Mesenchymal stem cell (in vitro differentiated cells and primary cell): ENCODE measurements around the gene CD151.
A peak's percentile ranks its signal among the peaks of the same experiment; 100 is the strongest.

Experiments used
- DNase-seq: peaks from one replicate; pipeline ENCODE4 v3.0.0-alpha.2; 2013
- H2AFZ ChIP-seq: one replicate; pipeline ENCODE4 v1.6.1; 2013; ENCODE audit warnings: low read depth, mild to moderate bottlenecking, control low read depth, inconsistent platforms, low read length, moderate library complexity
- H2AK5ac ChIP-seq: 2 replicates; pipeline ENCODE4 v1.6.1; 2013; ENCODE audit warnings: low read length, moderate library complexity, mild to moderate bottlenecking, inconsistent platforms; ENCODE audit not compliant: severe bottlenecking
- H2BK120ac ChIP-seq: one replicate; pipeline ENCODE4 v1.6.1; 2013; ENCODE audit warnings: low read depth, mild to moderate bottlenecking, inconsistent platforms, low read length, moderate library complexity
- H2BK12ac ChIP-seq, 2 experiments: one replicate each; pipeline ENCODE4 v1.6.1; 2013; ENCODE audit warnings: inconsistent platforms in 2 of 2, low read length in 2 of 2, mild to moderate bottlenecking in 2 of 2, moderate library complexity in 2 of 2, control low read depth in 1 of 2
- H2BK15ac ChIP-seq: one replicate; pipeline ENCODE4 v1.6.1; 2013; ENCODE audit warnings: mild to moderate bottlenecking, low read depth, inconsistent platforms; ENCODE audit not compliant: poor library complexity, severe bottlenecking
- H2BK5ac ChIP-seq: 2 replicates; pipeline ENCODE4 v1.6.1; 2013; ENCODE audit warnings: low read depth, mild to moderate bottlenecking, low read length, control low read depth, inconsistent platforms; ENCODE audit not compliant: poor library complexity, severe bottlenecking
- H3K14ac ChIP-seq, 2 experiments: one replicate each; pipeline ENCODE4 v1.6.1; 2013; ENCODE audit warnings: inconsistent platforms in 2 of 2, low read length in 2 of 2, control low read depth in 1 of 2, mild to moderate bottlenecking in 1 of 2, moderate library complexity in 1 of 2
- H3K18ac ChIP-seq, 2 experiments: one replicate each; pipeline ENCODE4 v1.6.1; 2013; ENCODE audit warnings: inconsistent platforms in 2 of 2, low read length in 2 of 2, control low read depth in 1 of 2, low read depth in 1 of 2, mild to moderate bottlenecking in 1 of 2
- H3K23ac ChIP-seq, 2 experiments: one replicate each; pipeline ENCODE4 v1.6.1; 2013; ENCODE audit warnings: inconsistent platforms in 2 of 2, low read length in 2 of 2, mild to moderate bottlenecking in 2 of 2, moderate library complexity in 2 of 2, control low read depth in 1 of 2
- H3K27ac ChIP-seq: 2 replicates; pipeline ENCODE4 v1.5.1; 2013; ENCODE audit warnings: mild to moderate bottlenecking, moderate library complexity, low read length, control low read depth, inconsistent platforms; ENCODE audit not compliant: poor library complexity, severe bottlenecking
- H3K27me3 ChIP-seq, 2 experiments: 2 replicates each; pipeline versions ENCODE4 v1.6.1 to v1.7.0; 2013; ENCODE audit warnings: low read length in 2 of 2, mild to moderate bottlenecking in 2 of 2, moderate library complexity in 2 of 2, control low read depth in 1 of 2, inconsistent platforms in 1 of 2; ENCODE audit not compliant: control insufficient read depth in 1 of 2, insufficient read depth in 1 of 2
- H3K36me3 ChIP-seq, 2 experiments: 2 replicates each; pipeline versions ENCODE4 v1.6.1 to v1.7.0; 2013; ENCODE audit warnings: low read length in 2 of 2, control low read depth in 1 of 2, inconsistent platforms in 1 of 2, low read depth in 1 of 2, mild to moderate bottlenecking in 1 of 2; ENCODE audit not compliant: insufficient read depth in 2 of 2, control insufficient read depth in 1 of 2
- H3K4ac ChIP-seq, 2 experiments: one replicate each; pipeline ENCODE4 v1.6.1; 2013; ENCODE audit warnings: inconsistent platforms in 2 of 2, low read length in 2 of 2, mild to moderate bottlenecking in 2 of 2, moderate library complexity in 2 of 2, control low read depth in 1 of 2, low read depth in 1 of 2
- H3K4me1 ChIP-seq: 2 replicates; pipeline ENCODE4 v1.6.1; 2013; ENCODE audit warnings: low read depth, low read length, control low read depth; ENCODE audit not compliant: control insufficient read depth, insufficient read depth
- H3K4me2 ChIP-seq: 2 replicates; pipeline ENCODE4 v1.6.1; 2013; ENCODE audit warnings: low read length, mild to moderate bottlenecking, inconsistent platforms; ENCODE audit not compliant: poor library complexity, severe bottlenecking
- H3K4me3 ChIP-seq, 2 experiments: 2 replicates each; pipeline versions ENCODE4 v1.5.1 to v1.7.0; 2013; ENCODE audit warnings: low read length in 2 of 2, mild to moderate bottlenecking in 2 of 2, control low read depth in 1 of 2, low read depth in 1 of 2; ENCODE audit not compliant: insufficient read depth in 1 of 2
- H3K79me1 ChIP-seq: replicated peaks from 2 replicates; pipeline ENCODE4 v1.6.1; 2013; ENCODE audit warnings: mild to moderate bottlenecking, control low read depth, low read length, inconsistent platforms; ENCODE audit not compliant: poor library complexity, severe bottlenecking
- H3K9ac ChIP-seq: 2 replicates; pipeline ENCODE4 v1.7.0; 2013; ENCODE audit warnings: mild to moderate bottlenecking, low read length, moderate library complexity
- H3K9me3 ChIP-seq: 2 replicates; pipeline ENCODE4 v1.7.0; 2013; ENCODE audit warnings: mild to moderate bottlenecking, low read length; ENCODE audit not compliant: control insufficient read depth
- H4K8ac ChIP-seq: one replicate; pipeline ENCODE4 v1.6.1; 2013; ENCODE audit warnings: inconsistent platforms, mild to moderate bottlenecking, low read length, moderate library complexity
- H4K91ac ChIP-seq: one replicate; pipeline ENCODE4 v1.6.1; 2013; ENCODE audit warnings: mild to moderate bottlenecking, low read length, inconsistent platforms
- WGBS: methylation state at CpG from one replicate; pipeline ENCODE4 v1.1.7; 2013; ENCODE audit warnings: mixed read lengths; 5-methylcytosine and 5-hydroxymethylcytosine counted together

Gene CD151

DNA sequence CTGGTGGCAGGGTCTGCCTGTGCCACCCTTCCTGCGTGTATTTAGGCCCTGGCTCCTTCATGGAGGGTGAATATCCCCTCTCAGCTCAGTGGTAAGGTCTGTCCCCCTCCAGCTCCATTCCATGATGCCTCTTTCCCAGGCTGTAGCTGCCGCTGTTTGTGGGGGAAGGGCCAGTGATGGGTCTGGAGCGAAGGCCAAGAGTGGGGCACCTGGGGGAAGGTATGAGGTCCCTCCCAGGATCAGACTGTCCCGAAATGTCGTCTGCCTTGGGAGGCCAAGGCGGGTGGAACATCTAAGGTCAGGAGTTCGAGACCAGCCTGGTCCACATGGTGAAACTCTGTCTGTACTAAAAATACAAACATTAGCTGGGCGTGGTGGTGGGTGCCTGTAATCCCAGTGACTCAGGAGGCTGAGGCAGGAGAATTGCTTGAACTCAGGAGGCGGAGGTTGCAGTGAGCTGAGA, 1.1 kb downstream of the CD151 start:
- WGBS: 37% methylated on average over 8 of the region's 9 CpGs

DNA sequence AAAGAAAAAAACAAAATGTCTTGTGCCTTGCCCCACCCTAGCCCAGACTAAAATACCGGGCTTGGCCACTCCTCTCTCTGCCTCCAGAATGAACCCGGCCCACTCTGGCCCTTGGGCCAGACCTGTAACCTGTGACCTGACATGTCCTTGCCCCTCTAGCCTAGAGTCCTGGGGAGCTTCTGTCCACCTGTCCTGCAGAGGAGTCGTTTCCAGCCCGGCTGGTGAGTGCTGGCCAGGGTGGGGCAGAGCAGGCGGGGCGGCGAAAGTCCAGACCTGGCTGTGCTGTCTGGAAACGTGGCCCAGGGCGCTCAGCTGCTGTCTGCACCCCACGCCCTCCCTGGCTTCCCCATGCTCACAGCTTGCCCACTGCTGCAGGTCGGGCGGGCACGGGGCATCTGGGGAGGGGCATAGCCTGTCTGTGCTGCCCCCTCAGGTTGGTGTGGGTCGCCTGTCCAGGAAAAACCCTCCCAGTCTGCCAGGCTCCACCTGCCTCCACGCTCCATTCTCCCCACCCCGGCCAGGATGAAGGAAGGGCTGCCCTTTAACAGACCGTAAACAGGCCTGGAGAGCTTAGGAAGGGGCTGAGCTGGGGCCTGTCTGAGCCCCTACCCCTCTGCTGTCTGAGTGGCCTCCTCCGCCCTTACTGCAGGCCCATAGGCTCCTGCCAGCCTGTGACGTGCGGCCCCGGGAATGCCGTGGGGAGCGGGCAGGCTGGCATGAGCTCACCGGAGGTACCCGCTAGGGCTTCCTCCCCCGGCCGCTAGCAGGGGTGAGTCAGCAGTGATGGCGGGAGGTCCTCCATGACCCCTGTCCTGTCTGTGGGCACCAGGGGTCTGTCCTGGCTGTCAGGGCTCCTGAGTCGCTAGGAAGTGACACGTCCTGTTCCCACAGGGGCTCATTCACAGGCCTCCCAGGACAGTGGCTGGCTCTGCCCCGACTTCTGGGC, 1.9 kb downstream of the CD151 start:
- Histone ChIP-seq H3K4ac (peak overlapping the region; percentile 34 to 57), H4K91ac (peak overlapping the region; percentile 80), H3K27me3 (no peaks in the 10 kb centered on the region), H2BK12ac (peak overlapping the region in 1 of 2 experiments; percentile 75), H3K27ac (peak overlapping the region; percentile 98), H3K23ac (peak overlapping the region in 1 of 2 experiments; percentile 16), H3K18ac (peak overlapping the region; percentile 67 to 81), H3K9me3 (no peaks in the 10 kb centered on the region), H3K36me3 (peaks cover 35 to 39% of the 10 kb centered on the region in 2 experiments), H3K79me1 (no peaks in the 10 kb centered on the region), H2AK5ac (peak overlapping the region; percentile 85), H3K4me2 (peak overlapping the region; percentile 85), H2BK5ac (peak overlapping the region; percentile 89), H3K4me1 (peaks cover 75% of the 10 kb centered on the region), H3K14ac (peak overlapping the region in 1 of 2 experiments; percentile 61), H3K9ac (peak overlapping the region; percentile 93), H2BK120ac (peak overlapping the region; percentile 39), H2AFZ (no peak overlapping the region), H2BK15ac (peak overlapping the region; percentile 75), H3K4me3 (peak overlapping the region; percentile 46 to 82), H4K8ac (peak overlapping the region; percentile 71)
- WGBS: 46% methylated on average over 31 of the region's 31 CpGs
- peak; percentile 78 for DNase-seq

More for the DNA sequence above, 1.1 kb downstream of the CD151 start:
- Histone ChIP-seq H3K9ac (peak overlapping the region; percentile 93), H4K91ac (no peak overlapping the region), H2BK120ac (no peak overlapping the region), H3K4me2 (peak overlapping the region; percentile 83), H2BK15ac (no peak overlapping the region), H2BK5ac (peak overlapping the region; percentile 88), H3K14ac (peak overlapping the region in 1 of 2 experiments; percentile 88), H2AFZ (no peak overlapping the region), H3K79me1 (no peaks in the 10 kb centered on the region), H3K18ac (peak overlapping the region; percentile 18 to 90), H3K27ac (peak overlapping the region; percentile 98), H4K8ac (no peak overlapping the region), H2BK12ac (peak overlapping the region in 1 of 2 experiments; percentile 80), H3K4me1 (peaks cover 77% of the 10 kb centered on the region), H3K4ac (peak overlapping the region in 1 of 2 experiments; percentile 94), H3K36me3 (peaks cover 28 to 32% of the 10 kb centered on the region in 2 experiments), H3K9me3 (no peaks in the 10 kb centered on the region), H3K23ac (peak overlapping the region in 1 of 2 experiments; percentile 87), H3K27me3 (peaks cover 0 to 3% of the 10 kb centered on the region in 2 experiments), H2AK5ac (peak overlapping the region; percentile 70), H3K4me3 (peak overlapping the region; percentile 73 to 82)
- DNase-seq: no peak

DNA sequence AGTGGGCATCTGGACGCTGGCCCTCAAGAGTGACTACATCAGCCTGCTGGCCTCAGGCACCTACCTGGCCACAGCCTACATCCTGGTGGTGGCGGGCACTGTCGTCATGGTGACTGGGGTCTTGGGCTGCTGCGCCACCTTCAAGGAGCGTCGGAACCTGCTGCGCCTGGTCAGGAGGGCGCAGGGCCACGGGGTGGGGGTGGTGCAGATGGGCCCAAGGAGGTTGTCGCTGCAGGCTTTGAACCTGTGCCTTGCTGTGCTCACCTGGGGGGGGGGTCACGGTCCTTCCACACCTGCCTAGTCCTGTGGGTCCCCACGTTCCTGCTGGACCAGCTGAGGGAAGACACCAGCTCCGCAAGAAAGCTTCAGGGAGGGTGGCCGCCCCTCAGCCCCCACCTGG, 3.5 kb downstream of the CD151 start:
- no peak overlapping the region for H2AFZ ChIP-seq
- H3K23ac ChIP-seq: peak overlapping the region in 1 of 2 experiments; percentile 46
- H3K4ac ChIP-seq: no peak overlapping the region
- no peak overlapping the region for H3K4me2 ChIP-seq
- no peak overlapping the region for H3K9ac ChIP-seq
- no peak overlapping the region for H2BK120ac ChIP-seq
- H3K4me3 ChIP-seq: no peak overlapping the region
- H3K79me1 ChIP-seq: no peaks in the 10 kb centered on the region
- H2AK5ac ChIP-seq: peak overlapping the region; percentile 55
- no peak overlapping the region for H2BK12ac ChIP-seq
- peaks cover 51 to 56% of the 10 kb centered on the region in 2 experiments for H3K36me3 ChIP-seq
- no peak overlapping the region for H2BK5ac ChIP-seq
- H3K27me3 ChIP-seq: no peaks in the 10 kb centered on the region
- no peak overlapping the region for H3K14ac ChIP-seq
- H4K8ac ChIP-seq: peak overlapping the region; percentile 72
- no peak overlapping the region for H3K27ac ChIP-seq
- no peak overlapping the region for H3K18ac ChIP-seq
- H3K4me1 ChIP-seq: peaks cover 75% of the 10 kb centered on the region
- no peaks in the 10 kb centered on the region for H3K9me3 ChIP-seq
- no peak overlapping the region for H4K91ac ChIP-seq
- peak overlapping the region; percentile 15 for H2BK15ac ChIP-seq
- no peak for DNase-seq
- 98% methylated on average over 14 of the region's 14 CpGs for whole genome bisulfite sequencing

DNA sequence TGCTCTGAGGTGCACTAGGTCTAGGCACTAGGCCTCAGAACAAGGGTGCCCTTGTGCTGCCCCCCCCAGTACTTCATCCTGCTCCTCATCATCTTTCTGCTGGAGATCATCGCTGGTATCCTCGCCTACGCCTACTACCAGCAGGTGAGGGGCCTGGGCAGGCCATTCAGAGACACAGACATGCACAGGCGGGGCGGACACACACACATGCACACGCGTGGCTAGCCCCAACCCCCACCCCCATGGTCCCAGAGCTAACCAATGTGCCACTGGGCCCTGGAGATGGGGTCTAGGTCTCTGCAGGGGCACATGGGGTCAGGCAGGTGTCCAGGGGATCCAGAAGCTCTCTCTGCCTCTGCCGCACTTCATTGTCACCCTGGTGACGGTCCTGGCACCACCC, 3.9 kb downstream of the CD151 start:
- H2AFZ ChIP-seq: no peak overlapping the region
- no peak overlapping the region for H3K4ac ChIP-seq
- no peaks in the 10 kb centered on the region for H3K27me3 ChIP-seq
- no peak overlapping the region for H2AK5ac ChIP-seq
- no peaks in the 10 kb centered on the region for H3K9me3 ChIP-seq
- WGBS: 94% methylated on average over 9 of the region's 9 CpGs
- peak overlapping the region; percentile 72 for H4K8ac ChIP-seq
- H3K4me2 ChIP-seq: no peak overlapping the region
- no peak overlapping the region for H2BK5ac ChIP-seq
- no peak overlapping the region for H3K23ac ChIP-seq
- H3K27ac ChIP-seq: peak overlapping the region; percentile 2
- peaks cover 73% of the 10 kb centered on the region for H3K4me1 ChIP-seq
- H3K79me1 ChIP-seq: no peaks in the 10 kb centered on the region
- no peak overlapping the region for H2BK12ac ChIP-seq
- no peak overlapping the region for H3K4me3 ChIP-seq
- H2BK120ac ChIP-seq: no peak overlapping the region
- H2BK15ac ChIP-seq: no peak overlapping the region
- peaks cover 52 to 57% of the 10 kb centered on the region in 2 experiments for H3K36me3 ChIP-seq
- H4K91ac ChIP-seq: no peak overlapping the region
- no peak overlapping the region for H3K9ac ChIP-seq
- H3K18ac ChIP-seq: no peak overlapping the region
- no peak for DNase-seq
- no peak overlapping the region for H3K14ac ChIP-seq
